Adrenal gland (tissue), 5 donors: Measurements from ENCODE around the gene MAP3K20.

Experiments
- POLR2A ChIP-seq, 2 donors: fragments of 450-650 bp; IDR thresholded peaks; one replicate each; pipeline ENCODE4 v1.6.1; 2017; ENCODE audit warnings: antibody characterized with exemption in 2 of 2, mild to moderate bottlenecking in 2 of 2, moderate library complexity in 1 of 2
- TF ChIP-seq, protein P1 (sequence below), 6 experiments: fragments of 450-650 bp in 4 of 6; fragments of 200-600 bp in 2 of 6; sonication (generic) in 1 of 6; IDR thresholded peaks; 1 replicate in 5 of 6; 2 replicates in 1 of 6; pipeline versions ENCODE4 v1.5.1 to v1.8.0; 2016 to 2021; ENCODE audit warnings: antibody characterized with exemption in 6 of 6, mild to moderate bottlenecking in 2 of 6, moderate library complexity in 1 of 6
- donor health status: DM: no; HTN: no; CAD: no.

DNA sequence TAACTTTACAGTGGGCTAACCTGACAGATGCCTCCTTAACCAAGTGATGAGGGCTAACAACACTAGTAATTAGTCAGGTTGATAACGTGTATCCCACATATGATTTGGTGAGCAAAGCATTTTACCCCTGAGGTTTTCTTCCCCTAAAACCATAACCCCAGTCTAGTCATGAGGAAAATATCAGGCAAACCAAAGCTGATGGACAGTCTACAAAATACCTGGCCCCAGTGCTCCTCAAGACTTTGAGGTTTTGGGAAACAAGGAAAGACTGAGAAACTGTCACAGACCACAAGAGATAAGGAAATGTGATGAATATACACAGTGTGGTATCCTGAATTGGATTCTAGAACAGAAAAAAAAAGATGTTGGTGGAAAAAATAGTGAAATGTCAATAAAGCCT is 28.5 kb downstream of the MAP3K20 start:
- TF ChIP-seq, protein P1, sequence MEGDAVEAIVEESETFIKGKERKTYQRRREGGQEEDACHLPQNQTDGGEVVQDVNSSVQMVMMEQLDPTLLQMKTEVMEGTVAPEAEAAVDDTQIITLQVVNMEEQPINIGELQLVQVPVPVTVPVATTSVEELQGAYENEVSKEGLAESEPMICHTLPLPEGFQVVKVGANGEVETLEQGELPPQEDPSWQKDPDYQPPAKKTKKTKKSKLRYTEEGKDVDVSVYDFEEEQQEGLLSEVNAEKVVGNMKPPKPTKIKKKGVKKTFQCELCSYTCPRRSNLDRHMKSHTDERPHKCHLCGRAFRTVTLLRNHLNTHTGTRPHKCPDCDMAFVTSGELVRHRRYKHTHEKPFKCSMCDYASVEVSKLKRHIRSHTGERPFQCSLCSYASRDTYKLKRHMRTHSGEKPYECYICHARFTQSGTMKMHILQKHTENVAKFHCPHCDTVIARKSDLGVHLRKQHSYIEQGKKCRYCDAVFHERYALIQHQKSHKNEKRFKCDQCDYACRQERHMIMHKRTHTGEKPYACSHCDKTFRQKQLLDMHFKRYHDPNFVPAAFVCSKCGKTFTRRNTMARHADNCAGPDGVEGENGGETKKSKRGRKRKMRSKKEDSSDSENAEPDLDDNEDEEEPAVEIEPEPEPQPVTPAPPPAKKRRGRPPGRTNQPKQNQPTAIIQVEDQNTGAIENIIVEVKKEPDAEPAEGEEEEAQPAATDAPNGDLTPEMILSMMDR (IDR thresholded peaks at IDR 0.05) = no peak
- TF ChIP-seq POLR2A (IDR thresholded peaks at IDR 0.05) = no peak
